Mesendoderm (in vitro differentiated cells): ENCODE results near the gene MAPT.

ENCODE experiments used
- DNase-seq: peaks from one replicate; pipeline ENCODE4 v3.0.0; 2013
- H2AK5ac ChIP-seq: 2 replicates; pipeline ENCODE4 v1.6.1; 2013; ENCODE audit warnings: low read length, inconsistent platforms
- H2BK120ac ChIP-seq: 2 replicates; pipeline ENCODE4 v1.6.1; 2013; ENCODE audit warnings: low read depth, mild to moderate bottlenecking, low read length, moderate library complexity, mixed read lengths
- H2BK15ac ChIP-seq: replicated peaks from 2 replicates; pipeline ENCODE4 v1.6.1; 2013; ENCODE audit warnings: low read depth, mild to moderate bottlenecking, moderate library complexity
- H2BK5ac ChIP-seq: 2 replicates; pipeline ENCODE4 v1.6.1; 2013; ENCODE audit warnings: low read length, inconsistent platforms
- H3K18ac ChIP-seq: 2 replicates; pipeline ENCODE4 v1.6.1; 2013; ENCODE audit warnings: mild to moderate bottlenecking, low read length, mixed read lengths
- H3K23ac ChIP-seq: one replicate; pipeline ENCODE4 v1.6.1; 2013; ENCODE audit warnings: low read length
- H3K27ac ChIP-seq: 2 replicates; pipeline ENCODE4 v1.5.1; 2013; ENCODE audit warnings: low read depth, mild to moderate bottlenecking, inconsistent platforms, low read length, moderate library complexity
- H3K27me3 ChIP-seq: 2 replicates; pipeline ENCODE4 v1.6.1; 2013; ENCODE audit warnings: low read length, control low read depth, mild to moderate bottlenecking, inconsistent platforms; ENCODE audit not compliant: insufficient read depth, poor library complexity
- H3K36me3 ChIP-seq: 2 replicates; pipeline ENCODE4 v1.6.1; 2013; ENCODE audit warnings: low read length, inconsistent platforms; ENCODE audit not compliant: control insufficient read depth, insufficient read depth
- H3K4ac ChIP-seq: one replicate; pipeline ENCODE4 v1.6.1; 2013; ENCODE audit warnings: low read depth, mild to moderate bottlenecking, low read length, moderate library complexity
- H3K4me1 ChIP-seq: 2 replicates; pipeline ENCODE4 v1.6.1; 2013; ENCODE audit warnings: low read depth, low read length, inconsistent platforms; ENCODE audit not compliant: control insufficient read depth
- H3K4me2 ChIP-seq: 2 replicates; pipeline ENCODE4 v1.6.1; 2013; ENCODE audit warnings: low read length
- H3K4me3 ChIP-seq: 2 replicates; pipeline ENCODE4 v1.5.1; 2013; ENCODE audit warnings: mild to moderate bottlenecking, low read length
- H3K56ac ChIP-seq: one replicate; pipeline ENCODE4 v1.6.1; 2013; ENCODE audit warnings: low read length
- H3K79me1 ChIP-seq: 2 replicates; pipeline ENCODE4 v1.6.1; 2013; ENCODE audit warnings: low read length, inconsistent platforms
- H3K79me2 ChIP-seq: 2 replicates; pipeline ENCODE4 v1.6.1; 2013; ENCODE audit warnings: mild to moderate bottlenecking, low read length; ENCODE audit not compliant: control insufficient read depth, insufficient read depth
- H3K9ac ChIP-seq: 2 replicates; pipeline ENCODE4 v1.6.1; 2013; ENCODE audit warnings: low read length, inconsistent platforms
- H4K5ac ChIP-seq: one replicate; pipeline ENCODE4 v1.6.1; 2013; ENCODE audit warnings: low read length
- H4K8ac ChIP-seq: one replicate; pipeline ENCODE4 v1.6.1; 2013; ENCODE audit warnings: low read depth, mild to moderate bottlenecking, control low read depth, low read length, moderate library complexity
- WGBS: extraction: QIAGEN DNeasy Blood & Tissue Kit; methylation state at CpG from one replicate; pipeline ENCODE4 v1.1.7; 2013; ENCODE audit warnings: low lambda C conversion rate, missing lambda C conversion rate; ENCODE audit not compliant: insufficient coverage; ENCODE audit errors: extremely low coverage; 5-methylcytosine and 5-hydroxymethylcytosine counted together

The MAPT gene

DNA sequence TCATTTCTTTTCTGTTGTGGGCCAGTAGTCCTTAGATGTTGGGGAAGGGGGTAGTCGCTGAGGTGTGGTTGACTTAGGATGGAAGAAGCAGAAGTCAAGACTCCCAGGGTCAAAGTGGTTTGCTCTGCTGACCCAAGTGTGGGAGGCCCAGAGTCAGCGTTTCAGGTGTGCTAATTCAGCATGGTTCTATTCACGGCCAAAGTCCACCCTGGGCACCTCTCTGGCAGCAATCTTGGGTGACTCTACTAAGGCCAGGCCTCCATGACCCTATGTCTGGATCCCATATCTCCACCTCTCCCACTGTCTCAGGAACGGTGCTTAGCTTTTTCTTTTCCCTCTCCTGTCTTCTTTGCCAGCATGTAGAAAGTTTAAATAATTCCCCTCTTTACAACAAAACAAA lies 32.9 kb downstream of the MAPT start:
- Histone ChIP-seq H4K8ac (no peak overlapping the region), H3K4me2 (no peak overlapping the region), H3K9ac (no peak overlapping the region), H2BK15ac (no peak overlapping the region), H2BK5ac (no peak overlapping the region), H3K79me2 (no peaks in the 10 kb centered on the region), H3K4me1 (no peaks in the 10 kb centered on the region), H3K23ac (no peak overlapping the region), H3K18ac (no peak overlapping the region), H3K79me1 (no peaks in the 10 kb centered on the region), H3K4me3 (no peak overlapping the region), H3K27me3 (no peaks in the 10 kb centered on the region), H3K36me3 (no peaks in the 10 kb centered on the region), H4K5ac (no peak overlapping the region), H2BK120ac (no peak overlapping the region), H2AK5ac (no peak overlapping the region), H3K4ac (no peak overlapping the region), H3K27ac (no peak overlapping the region), H3K56ac (no peak overlapping the region)
- DNase-seq = no peak
- no CpG with 5 or more reads among the region's 4 CpGs for WGBS

DNA sequence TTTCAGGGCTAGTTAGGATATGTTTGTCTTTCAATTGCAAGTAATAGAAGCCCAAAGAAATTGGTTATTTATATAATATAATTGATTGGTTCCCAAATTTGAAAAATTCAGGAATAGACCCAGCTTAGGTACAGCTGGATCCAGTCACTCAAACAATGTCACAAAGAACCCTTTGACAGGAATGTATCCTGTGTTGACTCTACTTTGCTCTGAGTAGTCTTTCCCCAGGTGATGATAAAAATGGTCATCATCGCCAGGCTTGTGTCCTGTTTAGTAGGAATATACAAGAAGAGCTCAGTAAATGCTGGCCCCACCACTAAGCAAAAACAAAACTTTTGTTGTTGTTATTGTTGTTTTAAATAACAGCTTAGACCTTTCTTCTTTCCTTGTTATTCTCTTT lies 35.0 kb downstream of the MAPT start:
- no peaks in the 10 kb centered on the region for H3K79me1 ChIP-seq
- no peak overlapping the region for H3K4me2 ChIP-seq
- H3K56ac ChIP-seq = no peak overlapping the region
- DNase-seq = no peak
- H2BK120ac ChIP-seq = no peak overlapping the region
- H3K27ac ChIP-seq = no peak overlapping the region
- no peak overlapping the region for H3K4ac ChIP-seq
- H3K4me3 ChIP-seq = no peak overlapping the region
- WGBS = no CpG with 5 or more reads among the region's 1 CpG
- no peak overlapping the region for H3K18ac ChIP-seq
- H3K23ac ChIP-seq = no peak overlapping the region
- H3K79me2 ChIP-seq = no peaks in the 10 kb centered on the region
- no peaks in the 10 kb centered on the region for H3K27me3 ChIP-seq
- H4K5ac ChIP-seq = no peak overlapping the region
- H2AK5ac ChIP-seq = no peak overlapping the region
- no peak overlapping the region for H2BK15ac ChIP-seq
- H3K9ac ChIP-seq = no peak overlapping the region
- no peak overlapping the region for H4K8ac ChIP-seq
- no peak overlapping the region for H2BK5ac ChIP-seq
- H3K36me3 ChIP-seq = no peaks in the 10 kb centered on the region
- no peaks in the 10 kb centered on the region for H3K4me1 ChIP-seq

DNA sequence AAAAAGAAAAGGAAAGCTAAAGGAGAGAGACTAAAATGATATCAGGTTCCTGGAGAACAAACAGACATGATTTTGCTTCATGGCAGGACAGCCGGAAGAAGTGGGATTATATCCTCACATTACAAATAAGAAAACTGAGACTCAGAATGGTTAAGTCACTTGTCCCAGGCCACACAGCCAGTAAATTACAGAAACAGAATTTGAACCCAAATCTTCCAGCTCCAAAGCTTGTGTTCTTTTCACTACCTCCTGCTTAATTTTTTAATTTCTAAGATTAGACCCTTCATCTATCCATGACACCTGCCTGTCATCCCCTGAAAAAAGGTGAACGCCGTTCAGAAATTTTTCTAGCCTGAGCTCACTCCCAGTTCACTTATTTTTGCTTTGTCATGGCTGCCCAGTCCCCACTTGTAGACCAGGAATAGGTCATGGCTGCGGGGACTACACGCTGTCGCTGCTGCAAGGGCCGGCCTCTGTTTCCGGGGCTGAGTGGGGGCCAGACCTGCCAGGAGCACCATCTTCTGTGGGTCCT lies 36.1 kb downstream of the MAPT start:
- no peaks in the 10 kb centered on the region for H3K79me2 ChIP-seq
- H3K4me2 ChIP-seq = no peak overlapping the region
- no peak overlapping the region for H2BK5ac ChIP-seq
- H4K5ac ChIP-seq = no peak overlapping the region
- H3K4me3 ChIP-seq = no peak overlapping the region
- no peak overlapping the region for H3K27ac ChIP-seq
- H3K9ac ChIP-seq = no peak overlapping the region
- no peak overlapping the region for H2BK120ac ChIP-seq
- no peak overlapping the region for H2BK15ac ChIP-seq
- H3K36me3 ChIP-seq = no peaks in the 10 kb centered on the region
- no peak overlapping the region for H3K18ac ChIP-seq
- H3K27me3 ChIP-seq = no peaks in the 10 kb centered on the region
- no peak overlapping the region for H3K23ac ChIP-seq
- no CpG with 5 or more reads among the region's 8 CpGs for WGBS
- H3K79me1 ChIP-seq = no peaks in the 10 kb centered on the region
- no peak overlapping the region for H3K4ac ChIP-seq
- H2AK5ac ChIP-seq = no peak overlapping the region
- H3K4me1 ChIP-seq = no peaks in the 10 kb centered on the region
- no peak overlapping the region for H4K8ac ChIP-seq
- no peak overlapping the region for H3K56ac ChIP-seq
- no peak for DNase-seq

DNA sequence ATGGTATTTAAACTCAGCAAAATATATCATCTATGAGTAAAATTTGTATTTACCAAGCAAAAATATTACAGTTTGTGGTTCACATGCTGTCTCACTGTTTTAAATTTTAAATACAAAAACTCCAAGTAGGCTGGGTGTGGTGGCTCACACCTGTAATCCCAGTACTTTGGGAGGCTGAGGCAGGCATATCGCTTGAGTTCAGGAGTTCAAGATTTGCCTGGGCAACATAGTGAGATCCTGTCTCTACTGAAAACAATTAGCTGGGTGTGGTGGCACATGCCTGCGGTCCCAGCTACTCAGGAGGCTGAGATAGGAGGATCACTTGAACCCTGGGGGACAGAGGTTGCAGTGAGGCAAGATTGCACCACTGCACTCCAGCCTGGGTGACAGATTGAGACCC lies 37.3 kb downstream of the MAPT start:
- WGBS = no CpG with 5 or more reads among the region's 2 CpGs
- Histone ChIP-seq H2BK15ac (no peak overlapping the region), H4K5ac (no peak overlapping the region), H3K4me3 (no peak overlapping the region), H3K23ac (no peak overlapping the region), H3K4me2 (no peak overlapping the region), H3K56ac (no peak overlapping the region), H3K27me3 (no peaks in the 10 kb centered on the region), H3K79me2 (no peaks in the 10 kb centered on the region), H2BK5ac (no peak overlapping the region), H3K18ac (no peak overlapping the region), H4K8ac (no peak overlapping the region), H2AK5ac (no peak overlapping the region), H3K4me1 (no peaks in the 10 kb centered on the region), H2BK120ac (no peak overlapping the region), H3K79me1 (no peaks in the 10 kb centered on the region), H3K9ac (no peak overlapping the region), H3K36me3 (no peaks in the 10 kb centered on the region), H3K4ac (no peak overlapping the region), H3K27ac (no peak overlapping the region)
- DNase-seq = no peak

DNA sequence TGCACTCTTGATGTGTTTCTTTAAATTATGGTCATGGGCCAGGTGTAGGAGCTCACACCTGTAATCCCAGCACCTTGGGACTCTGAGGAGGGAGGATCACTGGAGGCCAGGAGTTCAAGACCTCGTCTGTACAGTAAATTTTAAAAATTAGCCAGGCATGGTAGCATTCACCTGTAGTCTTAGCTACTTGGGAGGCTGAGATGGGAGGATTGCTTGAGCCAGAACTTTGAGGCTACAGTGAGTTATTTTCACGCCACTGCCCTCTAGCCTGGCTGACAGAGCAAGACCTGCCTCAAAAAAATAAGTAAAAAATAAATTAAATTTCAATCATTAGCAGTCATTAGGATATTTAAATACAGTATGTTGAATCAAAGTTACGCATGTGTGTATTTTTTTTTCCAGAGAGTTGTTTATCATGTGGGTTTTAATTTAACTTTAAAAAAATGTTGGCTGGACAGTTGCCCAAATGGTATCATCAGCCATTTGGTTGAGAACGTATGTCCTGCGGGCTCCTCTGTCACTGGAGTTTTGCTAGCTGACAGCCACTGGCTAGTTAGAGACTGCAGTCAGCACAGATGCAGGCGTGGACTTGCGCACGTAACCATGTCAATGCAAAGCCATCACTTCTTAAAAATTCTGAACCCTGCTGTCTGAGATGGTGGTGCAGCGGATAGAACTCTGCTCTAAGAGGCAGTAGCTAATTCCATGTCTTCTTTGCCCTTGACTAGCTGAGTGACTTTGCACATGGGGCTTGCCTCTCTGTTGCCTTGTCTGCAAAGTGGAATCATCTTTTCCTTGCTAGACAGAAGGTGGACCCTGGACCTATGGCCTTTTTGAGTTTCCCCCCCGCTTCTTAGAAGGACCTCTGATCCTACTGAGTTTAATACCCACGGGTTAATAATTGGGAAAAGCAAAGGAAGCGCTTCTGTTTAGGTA lies 40.0 kb downstream of the MAPT start:
- Histone ChIP-seq H3K27me3 (no peaks in the 10 kb centered on the region), H4K5ac (no peak overlapping the region), H3K56ac (no peak overlapping the region), H2AK5ac (no peak overlapping the region), H3K18ac (no peak overlapping the region), H3K4me1 (peaks cover under 1% of the 10 kb centered on the region), H2BK15ac (no peak overlapping the region), H2BK5ac (no peak overlapping the region), H3K4ac (no peak overlapping the region), H2BK120ac (no peak overlapping the region), H3K4me2 (no peak overlapping the region), H3K36me3 (no peaks in the 10 kb centered on the region), H3K79me2 (no peaks in the 10 kb centered on the region), H3K9ac (no peak overlapping the region), H3K23ac (no peak overlapping the region), H3K4me3 (no peak overlapping the region), H3K79me1 (no peaks in the 10 kb centered on the region), H3K27ac (no peak overlapping the region), H4K8ac (no peak overlapping the region)
- no peak for DNase-seq
- no CpG with 5 or more reads among the region's 12 CpGs for WGBS
